K562 (cell line): ENCODE data around the gene HNF4A. TPM values are rescaled to one million over a fixed set of nuclear protein-coding genes. Genes with fewer than 3 reads are reported as not detected.
A peak's percentile ranks its signal among the peaks of the same experiment; 100 is the strongest.

Source experiments
- ATAC-seq: fragments of 200-7000 bp; cut with Tn5 transposase; 3 replicates; pipeline ENCODE4 v1.9.1; 2020; ENCODE audit warnings: moderate library complexity
- BruUV-seq: library from RNA; stranded (reverse); fragments of 400-500 nt; replicated peaks from 2 replicates; lab custom pipeline; 2021; lab: Mats Ljungman, UMichigan
- CTCF ChIA-PET: fragments of 300-600 bp; formaldehyde crosslinking; extraction: SDS; loops from one replicate; lab custom pipeline; 2021; ENCODE audit warnings: low intra/inter-chr PET ratio; lab: Yijun Ruan, JAX
- POLR2A ChIA-PET: fragments of 300-600, 350-650 bp; sonication (Branson Sonifier 250); formaldehyde crosslinking; extraction: SDS; loops from one replicate; lab custom pipeline; 2021; ENCODE audit warnings: antibody characterized with exemption, inconsistent platforms; lab: Yijun Ruan, JAX
- DNase-seq, 4 experiments: peaks; one replicate each; pipeline versions ENCODE4 v3.0.0 to v3.0.0-alpha.2; 2011 to 2018; ENCODE audit warnings: low spot score in 3 of 4, mixed read lengths in 3 of 4; ENCODE audit errors: extremely low read depth in 1 of 4
- FAIRE-seq: peaks from 2 replicates; lab custom pipeline; 2011; peaks lifted over from hg19 to GRCh38; lab: Jason Lieb, UNC
- H2AFZ ChIP-seq: 2 replicates; pipeline ENCODE4 v1.6.0; 2011; ENCODE audit warnings: low read depth, low read length, control low read depth, inconsistent platforms
- H3K27ac ChIP-seq: fragments of 200-600 bp; 3 replicates; pipeline ENCODE4 v1.8.0; 2011; ENCODE audit warnings: low read depth, mild to moderate bottlenecking, control low read depth, inconsistent platforms, low read length, moderate library complexity, mixed read lengths; ENCODE audit errors: extremely low read depth
- H3K27me3 ChIP-seq, 2 experiments: fragments of 300-600 bp in 1 of 2; 2 replicates in 1 of 2; 3 replicates in 1 of 2; pipeline versions ENCODE4 v1.6.0 to v1.8.0; 2011; ENCODE audit warnings: inconsistent platforms in 2 of 2, low read length in 2 of 2, mild to moderate bottlenecking in 1 of 2, mixed read lengths in 1 of 2, moderate library complexity in 1 of 2; ENCODE audit not compliant: control insufficient read depth in 2 of 2, insufficient read depth in 2 of 2
- H3K36me3 ChIP-seq: fragments of 300-600 bp; 3 replicates; pipeline ENCODE4 v1.8.0; 2011; ENCODE audit warnings: mild to moderate bottlenecking, low read length, inconsistent platforms; ENCODE audit not compliant: control insufficient read depth, insufficient read depth
- H3K4me1 ChIP-seq, 2 experiments: fragments of 200-600 bp in 1 of 2; replicated peaks in 1 of 2; 2 replicates in 1 of 2; 3 replicates in 1 of 2; pipeline versions ENCODE4 v1.5.1 to v1.8.0; 2011; ENCODE audit warnings: inconsistent platforms in 2 of 2, low read length in 2 of 2, mild to moderate bottlenecking in 1 of 2, mixed read lengths in 1 of 2, moderate library complexity in 1 of 2; ENCODE audit not compliant: control insufficient read depth in 2 of 2, insufficient read depth in 2 of 2
- H3K4me2 ChIP-seq: 2 replicates; pipeline ENCODE4 v1.6.1; 2011; ENCODE audit warnings: low read length, control low read depth, inconsistent platforms, mixed read lengths; ENCODE audit not compliant: insufficient read depth
- H3K4me3 ChIP-seq: fragments of 200-600 bp; sonication (generic), shearing (Covaris generic); 2 replicates; pipeline ENCODE4 v1.5.1; 2016; ENCODE audit warnings: control low read depth, inconsistent platforms
- H3K79me2 ChIP-seq: fragments of 200-600 bp; 3 replicates; pipeline ENCODE4 v1.8.0; 2011; ENCODE audit warnings: low read length, inconsistent platforms; ENCODE audit not compliant: control insufficient read depth, insufficient read depth
- H3K9ac ChIP-seq, 2 experiments: 2 replicates each; pipeline versions ENCODE4 v1.6.0 to v1.6.1; 2011; ENCODE audit warnings: low read depth in 2 of 2, low read length in 2 of 2, control low read depth in 1 of 2, inconsistent platforms in 1 of 2, mild to moderate bottlenecking in 1 of 2, mixed read lengths in 1 of 2; ENCODE audit not compliant: insufficient read depth in 1 of 2
- H3K9me1 ChIP-seq: one replicate; pipeline ENCODE4 v1.6.0; 2011; ENCODE audit warnings: inconsistent platforms, mild to moderate bottlenecking, low read length, moderate library complexity; ENCODE audit not compliant: control insufficient read depth, insufficient read depth
- H3K9me3 ChIP-seq: replicated peaks from 2 replicates; pipeline ENCODE4 v1.5.1; 2011; ENCODE audit warnings: low read depth, low read length, inconsistent platforms; ENCODE audit not compliant: control insufficient read depth, insufficient read depth
- H4K20me1 ChIP-seq: replicated peaks from 2 replicates; pipeline ENCODE4 v1.6.1; 2011; ENCODE audit warnings: low read length, inconsistent platforms, mixed read lengths; ENCODE audit not compliant: control insufficient read depth, insufficient read depth
- ARID1B ChIP-seq: fragments of 450-650 bp; IDR thresholded peaks from 2 replicates; pipeline ENCODE4 v1.6.1; 2016; ENCODE audit warnings: antibody characterized with exemption, mild to moderate bottlenecking, inconsistent platforms
- ARID2 ChIP-seq: fragments of 450-650 bp; IDR thresholded peaks from 2 replicates; pipeline ENCODE4 v1.6.1; 2017; ENCODE audit warnings: antibody characterized with exemption, mild to moderate bottlenecking
- ATF2 ChIP-seq: sonication (generic); formaldehyde crosslinking; IDR thresholded peaks from 2 replicates; pipeline ENCODE4 v1.8.1; 2022; ENCODE audit warnings: missing genetic modification reagents
- BDP1 ChIP-seq: IDR thresholded peaks from 3 replicates; pipeline ENCODE4 v1.6.1; 2011; ENCODE audit not compliant: insufficient read length, insufficient read depth
- CBFA2T3 ChIP-seq: fragments of 450-650 bp; IDR thresholded peaks from 2 replicates; pipeline ENCODE4 v1.6.1; 2017
- EGR1 ChIP-seq: fragments of 450-650 bp; conservative IDR thresholded peaks from 2 replicates; pipeline ENCODE4 v1.6.1; 2017; ENCODE audit warnings: mild to moderate bottlenecking
- ERF ChIP-seq: fragments of 450-650 bp; formaldehyde crosslinking; IDR thresholded peaks from 2 replicates; pipeline ENCODE4 v1.4.0; 2020; ENCODE audit warnings: mild to moderate bottlenecking, mixed read lengths
- FOXM1 ChIP-seq, 2 experiments: fragments of 450-650 bp in 1 of 2; sonication (generic) in 1 of 2; formaldehyde crosslinking in 1 of 2; IDR thresholded peaks; 2 replicates each; pipeline versions ENCODE4 v1.6.1 to v1.9.0; 2017 to 2022; ENCODE audit warnings: low read depth in 2 of 2, mild to moderate bottlenecking in 2 of 2, missing genetic modification reagents in 1 of 2, moderate library complexity in 1 of 2
- KLF16 ChIP-seq: IDR thresholded peaks from 2 replicates; pipeline ENCODE4 v1.6.1; 2016; ENCODE audit warnings: antibody characterized with exemption
- NFIC ChIP-seq: fragments of 450-650 bp; IDR thresholded peaks from 2 replicates; pipeline ENCODE4 v1.6.1; 2017; ENCODE audit warnings: mild to moderate bottlenecking, inconsistent platforms
- NR0B1 ChIP-seq: fragments of 450-650 bp; IDR thresholded peaks from one replicate; pipeline ENCODE4 v1.6.1; 2018; ENCODE audit warnings: mild to moderate bottlenecking, moderate library complexity; ENCODE audit not compliant: partially characterized antibody
- RNF219 ChIP-seq: fragments of 250-450 bp; sonication (Bioruptor Pico); IDR thresholded peaks from 2 replicates; pipeline ENCODE4 v1.5.0; 2022; ENCODE audit warnings: mild to moderate bottlenecking
- ZNF224 ChIP-seq: sonication (generic); formaldehyde crosslinking; IDR thresholded peaks from 2 replicates; pipeline ENCODE4 v1.8.0; 2022; ENCODE audit warnings: mild to moderate bottlenecking, missing genetic modification reagents
- WGBS: fragments of 100-300 bp; shearing (Covaris generic); methylation state at CpG from one replicate; pipeline ENCODE4 v1.1.6; 2016; ENCODE audit warnings: low coverage, mixed read lengths; ENCODE audit not compliant: insufficient coverage; ENCODE audit errors: missing lambda C conversion rate; 5-methylcytosine and 5-hydroxymethylcytosine counted together
- in situ Hi-C: fragments of 300-500 bp; cut with MboI; formaldehyde crosslinking; loops from 4 replicates; pipeline ENCODE4 v1.15.0; 2018; ENCODE audit warnings: inconsistent platforms, mixed read lengths
- intact Hi-C: fragments of 100-400 bp; cut with micrococcal nuclease; formaldehyde crosslinking; loops from 2 replicates; pipeline ENCODE4 v1.14.2; 2022
- polyA plus RNA-seq, 8 experiments: library from polyadenylated mRNA; depleted of rRNA in 4 of 8; stranded (reverse) in 5 of 8; unstranded in 3 of 8; fragments of >200 nt; fragmentation: Nextera tagmentation in 2 of 8; fragmentation: Illumina TruSeq in 1 of 8; extraction: Ambion mirVana in 2 of 8; extraction: Trizol in 1 of 8; gene quantifications; 2 replicates each; pipeline versions ENCODE4 v1.2.1 to v1.2.3, GENCODE V29; 2011 to 2014; ENCODE audit warnings: inconsistent platforms in 1 of 8, missing spikeins in 1 of 8
- total RNA-seq, 7 experiments: library from RNA; depleted of rRNA in 6 of 7; stranded (reverse); fragments of >200 nt in 6 of 7; fragmentation: Illumina TruSeq in 2 of 7; extraction: Trizol in 2 of 7; gene quantifications; 2 replicates each; pipeline versions ENCODE4 v1.2.1 to v1.2.3, GENCODE V29; 2011 to 2021; ENCODE audit warnings: low replicate concordance in 1 of 7
- TF ChIP-seq, protein P1 (sequence below): fragments of 450-650 bp; IDR thresholded peaks from 2 replicates; pipeline ENCODE4 v1.6.1; 2014; ENCODE audit warnings: low read depth, mild to moderate bottlenecking, moderate library complexity, borderline replicate concordance
- TF ChIP-seq, protein P2 (sequence below): conservative IDR thresholded peaks from 2 replicates; pipeline ENCODE4 v1.6.1; 2011; ENCODE audit warnings: low read depth, mild to moderate bottlenecking, low read length; ENCODE audit not compliant: control insufficient read depth

HNF4A gene
- total and polyA plus RNA-seq, 9 of the 15 experiments (the other 6 are each of a cell fraction or from before 2014, with no cell fraction given): 0.03 to 0.27 (median 0.08) TPM; not detected in 5

DNA sequence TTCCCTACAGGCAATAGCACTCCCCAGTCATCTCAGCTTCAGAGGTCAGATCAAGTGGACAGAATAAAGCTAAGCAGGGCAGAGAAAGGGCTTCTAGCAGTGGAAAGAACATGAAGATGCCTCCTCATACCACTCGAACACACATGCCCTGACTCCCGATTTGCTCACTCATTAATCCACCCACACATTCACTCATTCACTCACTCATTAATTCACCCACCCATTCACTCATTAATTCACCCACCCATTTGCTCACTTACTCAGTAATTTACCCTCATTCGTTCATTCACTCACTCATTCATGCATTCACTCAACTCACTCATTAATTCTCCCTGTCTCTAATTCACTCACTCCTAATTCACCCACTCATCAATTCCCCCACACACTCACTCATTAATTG is 43.9 kb downstream of the HNF4A start (continued):
- TF ChIP-seq FOXM1 (IDR thresholded peaks at IDR 0.05; ENCODE audit: low read depth) (no peak), FOXM1 (CRISPR knock-in tag; IDR thresholded peaks at IDR 0.05; ENCODE audit: low read depth) (no peak), EGR1 (peak; percentile 33), ERF (CRISPR knock-in tag) (no peak), ATF2 (CRISPR knock-in tag) (no peak)
- TF ChIP-seq, protein P1, sequence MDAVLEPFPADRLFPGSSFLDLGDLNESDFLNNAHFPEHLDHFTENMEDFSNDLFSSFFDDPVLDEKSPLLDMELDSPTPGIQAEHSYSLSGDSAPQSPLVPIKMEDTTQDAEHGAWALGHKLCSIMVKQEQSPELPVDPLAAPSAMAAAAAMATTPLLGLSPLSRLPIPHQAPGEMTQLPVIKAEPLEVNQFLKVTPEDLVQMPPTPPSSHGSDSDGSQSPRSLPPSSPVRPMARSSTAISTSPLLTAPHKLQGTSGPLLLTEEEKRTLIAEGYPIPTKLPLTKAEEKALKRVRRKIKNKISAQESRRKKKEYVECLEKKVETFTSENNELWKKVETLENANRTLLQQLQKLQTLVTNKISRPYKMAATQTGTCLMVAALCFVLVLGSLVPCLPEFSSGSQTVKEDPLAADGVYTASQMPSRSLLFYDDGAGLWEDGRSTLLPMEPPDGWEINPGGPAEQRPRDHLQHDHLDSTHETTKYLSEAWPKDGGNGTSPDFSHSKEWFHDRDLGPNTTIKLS: no peak
- TF ChIP-seq, protein P2, sequence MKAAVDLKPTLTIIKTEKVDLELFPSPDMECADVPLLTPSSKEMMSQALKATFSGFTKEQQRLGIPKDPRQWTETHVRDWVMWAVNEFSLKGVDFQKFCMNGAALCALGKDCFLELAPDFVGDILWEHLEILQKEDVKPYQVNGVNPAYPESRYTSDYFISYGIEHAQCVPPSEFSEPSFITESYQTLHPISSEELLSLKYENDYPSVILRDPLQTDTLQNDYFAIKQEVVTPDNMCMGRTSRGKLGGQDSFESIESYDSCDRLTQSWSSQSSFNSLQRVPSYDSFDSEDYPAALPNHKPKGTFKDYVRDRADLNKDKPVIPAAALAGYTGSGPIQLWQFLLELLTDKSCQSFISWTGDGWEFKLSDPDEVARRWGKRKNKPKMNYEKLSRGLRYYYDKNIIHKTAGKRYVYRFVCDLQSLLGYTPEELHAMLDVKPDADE: no peak

DNA sequence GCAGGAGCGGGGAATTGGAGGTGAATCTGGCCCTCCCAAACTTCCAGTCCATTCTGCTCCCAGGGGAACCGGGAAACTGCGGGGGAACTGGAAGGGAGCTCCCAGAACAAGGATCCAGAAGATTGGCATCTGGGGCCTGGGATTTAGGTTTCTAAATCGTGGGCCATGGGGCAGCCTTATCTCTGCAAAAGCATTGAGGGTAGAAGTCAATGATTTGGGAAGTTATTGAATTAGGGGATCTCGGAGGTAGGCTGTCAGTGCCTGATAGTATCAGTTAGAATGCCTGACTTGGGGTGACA is 45.1 kb downstream of the HNF4A start:
- no peaks in the 10 kb centered on the region for H3K36me3 ChIP-seq
- no peak overlapping the region for H3K4me2 ChIP-seq
- no peaks in the 10 kb centered on the region for H3K9me3 ChIP-seq
- H3K27ac ChIP-seq: no peak overlapping the region
- H3K79me2 ChIP-seq: no peaks in the 10 kb centered on the region
- ChIA-PET CTCF (no interaction called here), POLR2A (no interaction called here)
- no TSS peak for BruUV-seq
- WGBS: 11% methylated on average over 3 of the region's 5 CpGs
- H3K9me1 ChIP-seq: no peaks in the 10 kb centered on the region
- H2AFZ ChIP-seq: no peak overlapping the region
- in situ Hi-C loops: no loop called here
- no peaks in the 10 kb centered on the region; the same call in 1 of the 2 replicates for H4K20me1 ChIP-seq
- FAIRE-seq (no peak), ATAC-seq (no peak), DNase-seq (no peak)
- peaks cover 0 to 40% of the 10 kb centered on the region in 2 experiments; a peak in 3 of 5 replicates for H3K27me3 ChIP-seq
- no peak overlapping the region for H3K9ac ChIP-seq
- intact Hi-C loops: no loop called here
- H3K4me3 ChIP-seq: no peak overlapping the region
- H3K4me1 ChIP-seq: peaks cover 3 to 18% of the 10 kb centered on the region in 2 experiments
- TF ChIP-seq NFIC (peak; percentile 15; the same call in 1 of the 2 replicates), CBFA2T3 (peak; percentile 88), ARID2 (no peak), BDP1 (no peak), ZNF224 (CRISPR knock-in tag) (no peak), RNF219 (CRISPR knock-in tag) (no peak), KLF16 (peak; percentile 39; the same call in 1 of the 2 replicates), ARID1B (peak; percentile 55; the same call in 1 of the 2 replicates), NR0B1 (no peak)
